Posterior vena cava (tissue), 2 donors: Measurements from ENCODE around the gene L1CAM. TPM values are rescaled to one million over a fixed set of nuclear protein-coding genes. Genes with fewer than 3 reads are reported as not detected.

Source experiments
- DNase-seq: peaks from one replicate; pipeline ENCODE4 v3.0.0-alpha.2; 2020; ENCODE audit warnings: low spot score
- intact Hi-C, 2 donors: fragments of 100-400 bp; cut with DNase I; formaldehyde crosslinking; loops; one replicate each; pipeline versions ENCODE4 v1.14.1 to v1.14.2; 2022 to 2023
- total RNA-seq, 2 donors: library from RNA; stranded (reverse); fragmentation: NEBNext Ultra II Directional; extraction: Animal tissue kit (Norgen Biotek cat#: 25700); gene quantifications; one replicate each; pipeline ENCODE4 v1.2.1, GENCODE V29; 2021
- donor health status: DM: yes; HTN: yes; CAD: no.
- donor health status: DM: yes; HTN: yes; CAD: no.

Gene L1CAM
- total RNA-seq, 2 donors from 2014 or later: 3.8 to 4.4 TPM

GRCh38 chrX:153869473-153870287, 16.3 kb downstream of the L1CAM start:
- intact Hi-C loops: no loop called here
- DNase-seq: peak; percentile 68

- DNase-seq: peak; percentile 75
- intact Hi-C loops: no loop called here
Measured at GRCh38 chrX:153868576-153869472, 17.1 kb downstream of the L1CAM start.

- intact Hi-C loops: no loop called here
- DNase-seq: peak; percentile 72
Measured at GRCh38 chrX:153867671-153868070, 18.3 kb downstream of the L1CAM start.

GRCh38 chrX:153867139-153867538, 18.8 kb downstream of the L1CAM start:
- DNase-seq: no peak
- intact Hi-C loops: no loop called here

- intact Hi-C loops: no loop called here
- DNase-seq: peak; percentile 74
Measured at GRCh38 chrX:153866302-153867019, 19.5 kb downstream of the L1CAM start.

GRCh38 chrX:153865685-153866084, 20.3 kb downstream of the L1CAM start:
- intact Hi-C loops: no loop called here
- DNase-seq: peak; percentile 48

GRCh38 chrX:153865321-153865580, 20.7 kb downstream of the L1CAM start:
- intact Hi-C loops: no loop called here
- peak; percentile 64 for DNase-seq

- peak; percentile 52 for DNase-seq
- intact Hi-C loops: no loop called here
Measured at GRCh38 chrX:153864561-153865320, 21.2 kb downstream of the L1CAM start.

- intact Hi-C loops: no loop called here
- DNase-seq: peak; percentile 50
Measured at GRCh38 chrX:153864101-153864500, 21.9 kb downstream of the L1CAM start.

GRCh38 chrX:153863251-153863991, 22.6 kb downstream of the L1CAM start:
- DNase-seq: peak; percentile 74
- intact Hi-C loops: no loop called here

GRCh38 chrX:153862369-153863250, 23.4 kb downstream of the L1CAM start:
- DNase-seq: peak; percentile 70
- intact Hi-C loops: no loop called here

- DNase-seq: peak; percentile 44
- intact Hi-C loops: no loop called here
Measured at GRCh38 chrX:153861733-153862310, 24.2 kb downstream of the L1CAM start.

GRCh38 chrX:153861151-153861550, 24.8 kb downstream of the L1CAM start:
- DNase-seq: peak; percentile 64
- intact Hi-C loops: no loop called here

GRCh38 chrX:153857348-153857903, 28.5 kb downstream of the L1CAM start:
- peak; percentile 23 for DNase-seq

GRCh38 chrX:153854702-153855101, 31.3 kb downstream of the L1CAM start:
- intact Hi-C loops: no loop called here

More at GRCh38 chrX:153857348-153857903, 28.5 kb downstream of the L1CAM start:
- intact Hi-C loops: no loop called here

GRCh38 chrX:153853902-153854267, 32.1 kb downstream of the L1CAM start:
- DNase-seq: no peak
- intact Hi-C loops: no loop called here

More at GRCh38 chrX:153854702-153855101, 31.3 kb downstream of the L1CAM start:
- peak; percentile 32 for DNase-seq
